ENCODE results near the gene ALDH2.
"Not testable (repeated sequence)": the region's sequence is repeated elsewhere in the genome, so short reads cannot be mapped to it uniquely, and the experiment has no call there.

Gene ALDH2

GRCh38 chr12:111792155-111792855 lies 25.6 kb downstream of the ALDH2 start:
- DNase-seq = peak; percentile 73

DNA sequence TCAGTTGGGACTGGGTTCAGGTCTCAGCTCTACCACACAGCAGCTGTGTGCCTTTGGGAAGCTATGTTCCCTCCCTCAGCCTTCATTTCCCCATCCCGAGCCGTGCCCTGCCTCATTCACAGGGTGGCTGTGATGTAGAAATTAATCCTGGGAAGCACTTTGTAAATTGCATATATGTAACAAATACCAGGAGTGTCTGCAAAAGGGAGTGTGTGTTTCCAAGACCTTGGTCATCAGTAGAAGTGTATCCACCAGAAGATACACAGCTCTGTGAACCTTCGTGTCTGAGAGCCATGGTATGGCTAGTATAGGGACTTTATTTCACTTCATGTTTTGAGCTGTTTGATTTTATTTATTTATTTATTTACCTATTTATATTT lies 26.1 kb downstream of the ALDH2 start:
- DNase-seq = no peak

DNA sequence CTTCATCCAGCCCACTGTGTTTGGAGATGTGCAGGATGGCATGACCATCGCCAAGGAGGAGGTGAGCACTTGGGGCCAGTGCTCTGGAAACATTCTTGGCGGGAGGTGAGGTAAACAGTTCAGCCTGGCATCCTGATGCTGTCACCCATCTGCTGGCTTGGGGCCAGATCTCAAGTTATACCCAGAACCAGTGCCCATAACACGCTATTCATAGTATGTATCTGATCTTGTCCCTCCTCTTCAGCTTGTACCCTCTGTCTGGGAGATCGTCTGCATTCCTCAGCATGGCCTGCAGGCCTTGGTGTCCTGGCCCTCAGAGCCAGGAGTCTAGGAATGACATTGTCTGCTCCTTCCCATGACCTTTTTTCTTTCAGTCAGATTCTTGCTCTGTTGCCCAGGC lies 31.4 kb downstream of the ALDH2 start:
- no peak for DNase-seq

GRCh38 chr12:111799758-111800157 lies 33.0 kb downstream of the ALDH2 start:
- no peak for DNase-seq

- DNase-seq = no peak
Measured at GRCh38 chr12:111803038-111803626, 36.4 kb downstream of the ALDH2 start.

DNA sequence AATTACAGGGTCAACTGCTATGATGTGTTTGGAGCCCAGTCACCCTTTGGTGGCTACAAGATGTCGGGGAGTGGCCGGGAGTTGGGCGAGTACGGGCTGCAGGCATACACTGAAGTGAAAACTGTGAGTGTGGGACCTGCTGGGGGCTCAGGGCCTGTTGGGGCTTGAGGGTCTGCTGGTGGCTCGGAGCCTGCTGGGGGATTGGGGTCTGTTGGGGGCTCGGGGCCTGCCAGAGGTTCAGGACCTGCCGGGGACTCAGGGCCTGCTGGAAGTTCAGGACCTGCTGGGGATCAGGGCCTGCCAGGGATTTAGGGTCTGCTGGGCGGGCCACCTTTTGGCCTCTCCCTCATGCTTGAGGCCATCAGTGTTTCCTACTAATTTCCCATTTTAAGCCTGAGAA lies 37.1 kb downstream of the ALDH2 start:
- no peak for DNase-seq

GRCh38 chr12:111806304-111806703 lies 39.6 kb downstream of the ALDH2 start:
- no peak for DNase-seq

GRCh38 chr12:111807232-111807631 lies 40.5 kb downstream of the ALDH2 start:
- DNase-seq = no peak

DNA sequence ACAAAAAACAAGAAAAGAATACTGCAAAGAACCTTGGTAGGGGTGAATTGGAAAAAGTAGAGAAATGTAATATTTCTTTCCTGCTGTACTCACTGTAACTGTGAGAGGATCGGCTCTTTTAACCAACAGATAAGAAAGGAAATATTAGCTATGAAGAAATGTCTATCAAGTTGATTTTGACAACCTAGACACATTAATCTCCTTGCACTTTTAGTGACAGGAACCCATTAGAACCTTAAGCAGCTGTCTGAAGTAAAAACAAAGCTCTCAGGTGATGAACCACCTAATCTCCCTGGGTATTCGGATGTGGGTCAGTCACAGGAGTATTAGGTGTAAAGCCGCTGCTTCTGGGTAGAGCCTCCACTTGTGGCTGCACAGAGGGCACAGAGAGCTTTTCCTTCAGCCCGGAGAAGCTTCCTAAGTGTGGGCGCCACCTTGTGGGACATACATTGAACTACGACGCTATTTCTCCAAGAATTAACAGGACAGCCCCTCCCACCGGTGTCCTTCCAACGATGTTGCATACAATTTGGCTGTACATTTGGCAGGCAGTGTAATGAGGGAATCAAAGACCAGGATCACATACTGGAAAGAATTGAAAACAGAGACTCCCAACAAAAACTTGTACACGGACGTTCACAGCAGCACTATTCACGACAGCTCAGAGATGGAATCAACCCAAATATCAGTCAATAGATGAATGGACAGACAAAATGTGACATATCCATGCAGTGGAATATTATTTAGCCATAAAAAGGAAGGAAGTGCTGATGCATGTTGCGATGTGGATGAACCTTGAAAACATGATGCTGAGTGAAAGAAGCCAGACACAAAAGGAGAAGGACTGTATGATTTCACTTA lies 46.4 kb downstream of the ALDH2 start:
- peak; percentile 89 for DNase-seq

GRCh38 chr12:111816065-111816615 lies 49.4 kb downstream of the ALDH2 start:
- DNase-seq = no peak

GRCh38 chr12:111816898-111817297 lies 50.2 kb downstream of the ALDH2 start:
- not testable (repeated sequence) for DNase-seq

- DNase-seq = no peak
Measured at GRCh38 chr12:111818340-111818739, 51.6 kb downstream of the ALDH2 start.

- no peak for DNase-seq
Measured at GRCh38 chr12:111819191-111820158, 52.7 kb downstream of the ALDH2 start.

GRCh38 chr12:111820828-111821227 lies 54.1 kb downstream of the ALDH2 start:
- DNase-seq = not testable (repeated sequence)

DNA sequence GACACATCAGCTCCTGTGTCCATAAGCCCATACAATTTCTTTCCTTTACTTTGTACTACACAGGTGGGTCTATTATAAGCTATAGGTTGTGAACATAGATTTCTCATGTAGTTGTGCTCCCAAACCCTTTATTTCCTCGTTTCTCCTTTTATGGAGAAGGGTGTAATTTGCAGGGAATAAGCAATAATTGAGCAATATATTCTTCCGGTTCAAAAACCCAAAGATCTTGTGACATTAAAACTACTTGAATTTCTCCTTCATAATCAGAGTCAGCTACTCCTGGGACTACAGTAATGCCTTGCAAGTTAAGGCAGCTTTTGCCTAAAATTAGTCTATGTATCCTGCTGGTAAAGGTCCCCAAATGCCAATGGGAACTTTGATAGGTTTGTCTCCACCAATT lies 56.2 kb downstream of the ALDH2 start:
- DNase-seq = no peak

GRCh38 chr12:111823891-111824290 lies 57.2 kb downstream of the ALDH2 start:
- no peak for DNase-seq

GRCh38 chr12:111824312-111824711 lies 57.6 kb downstream of the ALDH2 start:
- DNase-seq = peak; percentile 31

GRCh38 chr12:111825509-111825908 lies 58.8 kb downstream of the ALDH2 start:
- no peak for DNase-seq

DNA sequence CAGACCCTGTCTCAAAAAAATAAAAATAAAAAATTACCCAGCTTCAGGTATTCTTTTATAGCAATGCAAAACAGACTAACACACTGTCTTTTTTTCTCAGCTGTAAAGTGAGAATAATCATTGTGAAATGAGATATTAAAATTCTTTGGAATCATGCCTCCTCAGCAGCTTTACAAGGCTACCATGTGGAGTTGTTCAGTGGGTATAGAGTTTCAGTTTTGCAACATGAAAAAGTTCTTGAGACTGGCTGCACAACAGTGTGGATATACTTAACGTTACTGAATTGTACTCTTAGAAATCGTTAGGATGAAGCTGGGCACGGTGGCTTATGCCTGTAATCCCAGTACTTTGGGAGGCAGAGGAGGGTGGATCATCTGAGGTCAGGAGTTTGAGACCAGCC lies 59.6 kb downstream of the ALDH2 start:
- DNase-seq = no peak

DNA sequence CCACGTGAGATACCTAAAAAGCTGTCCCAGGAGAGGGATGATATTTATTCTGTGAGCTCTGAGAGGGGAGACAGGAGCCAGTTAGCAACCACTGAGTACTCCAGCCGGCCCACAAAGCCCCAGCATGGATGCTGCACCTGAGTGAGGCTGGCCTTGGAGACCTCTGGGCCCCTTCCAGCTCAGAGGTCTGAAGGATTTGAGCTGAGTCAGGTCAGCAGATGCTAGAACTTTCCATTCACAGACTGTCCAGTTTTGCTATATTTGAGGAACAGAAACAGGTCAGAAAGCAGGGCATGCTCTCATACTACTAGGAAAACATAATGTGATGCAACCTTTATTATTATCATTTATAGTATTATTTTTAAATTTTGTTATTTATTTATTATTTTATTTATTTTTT lies 60.3 kb downstream of the ALDH2 start:
- DNase-seq = no peak

DNA sequence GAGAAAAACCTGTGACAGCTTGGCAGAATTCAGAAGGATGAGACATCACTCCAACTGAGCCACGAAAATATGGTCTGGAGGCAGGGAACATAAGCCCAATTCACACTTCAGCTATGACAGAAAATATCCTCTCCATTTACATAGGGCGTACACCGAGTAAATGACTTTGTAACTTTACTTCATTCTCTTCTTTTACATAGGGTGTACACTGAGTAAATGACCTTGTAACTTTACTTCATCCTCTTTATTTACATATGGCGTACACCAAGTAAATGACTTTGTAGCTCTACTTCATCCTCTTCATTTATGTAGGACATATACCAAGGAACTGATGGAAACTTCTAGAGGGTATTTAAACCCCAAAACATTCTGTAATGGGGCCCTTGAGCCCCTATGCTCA lies 61.2 kb downstream of the ALDH2 start:
- no peak for DNase-seq

DNA sequence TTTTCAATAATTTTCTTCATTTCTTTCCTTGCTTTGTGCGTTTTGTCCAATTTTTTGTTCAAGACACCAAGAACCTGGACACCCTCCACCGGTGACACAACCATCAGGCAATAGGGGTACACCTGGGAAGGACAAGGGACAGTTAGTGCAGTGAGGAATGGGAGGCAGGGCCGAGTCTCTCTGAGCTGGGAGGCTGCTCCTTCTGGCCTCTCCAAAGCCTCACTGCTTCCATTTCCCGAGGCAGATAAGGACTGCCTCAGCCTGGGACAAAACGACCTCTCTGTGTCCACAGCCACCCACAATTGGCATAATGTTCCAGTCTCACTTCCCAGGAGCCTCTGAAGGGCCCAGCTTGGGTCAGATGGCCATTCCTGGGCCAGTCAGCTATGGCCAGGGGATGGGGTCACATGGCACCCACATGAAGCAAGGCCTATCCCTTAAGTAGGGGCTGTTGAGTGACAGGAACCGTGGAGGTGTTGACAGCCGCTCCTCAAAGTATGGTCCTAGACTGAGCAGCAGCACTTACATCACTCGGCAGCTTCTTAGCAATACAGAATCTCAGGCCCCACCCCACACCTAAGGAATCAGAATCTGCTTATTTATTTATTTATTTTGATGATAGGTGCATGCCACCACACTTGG lies 61.7 kb downstream of the ALDH2 start:
- DNase-seq = no peak
